WERI-Rb-1 (cell line): ENCODE data around the gene HLA-G.
"Not testable (repeated sequence)": the region's sequence is repeated elsewhere in the genome, so short reads cannot be mapped to it uniquely, and the experiment has no call there.

Experiments
- DNase-seq: peaks from one replicate; pipeline ENCODE4 v3.0.0-alpha.2; 2020
- H3K27ac ChIP-seq: fragments of 250-450 bp; sonication (Bioruptor Pico); 2 replicates; pipeline ENCODE4 v1.5.1; 2020; ENCODE audit warnings: mild to moderate bottlenecking, moderate library complexity
- H3K27me3 ChIP-seq: fragments of 250-450 bp; sonication (Bioruptor Pico); 2 replicates; pipeline ENCODE4 v1.5.1; 2021; ENCODE audit warnings: mild to moderate bottlenecking, low read depth, moderate library complexity; ENCODE audit not compliant: insufficient read depth, severe bottlenecking
- H3K36me3 ChIP-seq: fragments of 250-450 bp; sonication (Bioruptor Pico); 2 replicates; pipeline ENCODE4 v1.5.1; 2020; ENCODE audit warnings: mild to moderate bottlenecking, moderate library complexity
- H3K4me3 ChIP-seq: 2 replicates; pipeline ENCODE4 v1.5.1; 2011; ENCODE audit warnings: low read depth, mild to moderate bottlenecking, control low read depth, low read length
- H3K9me3 ChIP-seq: fragments of 250-450 bp; sonication (Bioruptor Pico); 2 replicates; pipeline ENCODE4 v1.5.1; 2021; ENCODE audit warnings: mild to moderate bottlenecking, moderate library complexity; ENCODE audit not compliant: severe bottlenecking
- TF ChIP-seq, protein P1 (sequence below): IDR thresholded peaks from 2 replicates; pipeline ENCODE4 v1.5.1; 2011; ENCODE audit warnings: low read depth, mild to moderate bottlenecking, control low read depth, inconsistent platforms, low read length

The HLA-G gene

DNA sequence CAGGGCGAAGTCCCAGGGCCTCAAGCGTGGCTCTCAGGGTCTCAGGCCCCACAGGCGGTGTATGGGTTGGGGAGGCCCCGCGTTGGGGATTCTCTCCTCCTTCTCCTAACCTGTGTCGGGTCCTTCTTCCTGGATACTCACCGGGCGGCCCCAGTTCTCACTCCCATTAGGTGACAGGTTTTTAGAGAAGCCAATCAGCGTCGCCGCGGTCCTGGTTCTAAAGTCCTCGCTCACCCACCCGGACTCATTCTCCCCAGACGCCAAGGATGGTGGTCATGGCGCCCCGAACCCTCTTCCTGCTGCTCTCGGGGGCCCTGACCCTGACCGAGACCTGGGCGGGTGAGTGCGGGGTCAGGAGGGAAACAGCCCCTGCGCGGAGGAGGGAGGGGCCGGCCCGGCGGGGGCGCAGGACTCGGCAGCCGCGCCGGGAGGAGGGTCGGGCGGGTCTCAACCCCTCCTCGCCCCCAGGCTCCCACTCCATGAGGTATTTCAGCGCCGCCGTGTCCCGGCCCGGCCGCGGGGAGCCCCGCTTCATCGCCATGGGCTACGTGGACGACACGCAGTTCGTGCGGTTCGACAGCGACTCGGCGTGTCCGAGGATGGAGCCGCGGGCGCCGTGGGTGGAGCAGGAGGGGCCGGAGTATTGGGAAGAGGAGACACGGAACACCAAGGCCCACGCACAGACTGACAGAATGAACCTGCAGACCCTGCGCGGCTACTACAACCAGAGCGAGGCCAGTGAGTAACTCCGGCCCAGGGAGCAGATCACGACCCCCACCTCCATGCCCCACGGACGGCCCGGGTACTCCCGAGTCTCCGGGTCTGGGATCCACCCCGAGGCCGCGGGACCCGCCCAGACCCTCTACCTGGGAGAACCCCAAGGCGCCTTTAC, at the start of gene HLA-G:
TSS of gene HLA-G (plus strand) at position 247 of the 892 bp plus-strand sequence. CDS start at position 267, 20 bp downstream.
- peaks cover 8% of the 10 kb centered on the region for H3K9me3 ChIP-seq
- no peak within 1 kb of the TSS for H3K4me3 ChIP-seq
- no peaks in the 10 kb centered on the region for H3K27me3 ChIP-seq
- H3K27ac ChIP-seq = no peak within 1 kb of the TSS
- H3K36me3 ChIP-seq = no peaks in the 10 kb centered on the region
- DNase-seq = no peak
- TF ChIP-seq, protein P1, sequence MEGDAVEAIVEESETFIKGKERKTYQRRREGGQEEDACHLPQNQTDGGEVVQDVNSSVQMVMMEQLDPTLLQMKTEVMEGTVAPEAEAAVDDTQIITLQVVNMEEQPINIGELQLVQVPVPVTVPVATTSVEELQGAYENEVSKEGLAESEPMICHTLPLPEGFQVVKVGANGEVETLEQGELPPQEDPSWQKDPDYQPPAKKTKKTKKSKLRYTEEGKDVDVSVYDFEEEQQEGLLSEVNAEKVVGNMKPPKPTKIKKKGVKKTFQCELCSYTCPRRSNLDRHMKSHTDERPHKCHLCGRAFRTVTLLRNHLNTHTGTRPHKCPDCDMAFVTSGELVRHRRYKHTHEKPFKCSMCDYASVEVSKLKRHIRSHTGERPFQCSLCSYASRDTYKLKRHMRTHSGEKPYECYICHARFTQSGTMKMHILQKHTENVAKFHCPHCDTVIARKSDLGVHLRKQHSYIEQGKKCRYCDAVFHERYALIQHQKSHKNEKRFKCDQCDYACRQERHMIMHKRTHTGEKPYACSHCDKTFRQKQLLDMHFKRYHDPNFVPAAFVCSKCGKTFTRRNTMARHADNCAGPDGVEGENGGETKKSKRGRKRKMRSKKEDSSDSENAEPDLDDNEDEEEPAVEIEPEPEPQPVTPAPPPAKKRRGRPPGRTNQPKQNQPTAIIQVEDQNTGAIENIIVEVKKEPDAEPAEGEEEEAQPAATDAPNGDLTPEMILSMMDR = no peak

DNA sequence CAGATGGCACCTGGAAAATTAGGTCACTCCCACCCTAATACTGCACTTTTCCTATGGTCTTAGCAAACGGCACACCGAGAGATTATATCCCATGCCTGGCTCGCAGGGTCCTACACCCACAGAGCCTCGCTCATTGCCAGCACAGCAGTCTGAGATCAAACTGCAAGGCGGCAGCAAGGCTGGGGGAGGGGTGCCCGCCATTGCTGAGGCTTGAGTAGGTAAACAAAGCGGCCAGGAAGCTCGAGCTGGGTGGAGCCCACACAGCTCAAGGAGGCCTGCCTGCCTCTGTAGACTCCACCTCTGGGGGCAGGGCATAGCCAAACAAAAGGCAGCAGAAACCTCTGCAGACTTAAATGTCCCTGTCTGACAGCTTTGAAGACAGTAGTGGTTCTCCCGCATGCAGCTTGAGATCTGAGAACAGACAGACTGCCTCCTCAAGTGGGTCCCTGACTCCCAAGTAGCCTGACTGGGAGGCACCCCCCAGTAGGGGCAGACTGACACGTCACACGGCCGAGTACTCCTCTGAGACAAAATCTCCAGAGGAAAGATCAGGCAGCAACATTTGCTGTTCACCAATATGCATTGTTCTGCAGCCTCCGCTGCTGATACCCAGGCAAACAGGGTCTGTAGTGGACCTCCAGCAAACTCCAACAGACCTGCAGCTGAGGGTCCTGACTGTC, 47.5 kb upstream of the HLA-G start:
- DNase-seq = peak; percentile 76
- H3K4me3 ChIP-seq, H3K27me3 ChIP-seq, H3K36me3 ChIP-seq: not testable (repeated sequence)
- peaks cover 45% of the 10 kb centered on the region for H3K9me3 ChIP-seq
- peak overlapping the region; percentile 59 for H3K27ac ChIP-seq

DNA sequence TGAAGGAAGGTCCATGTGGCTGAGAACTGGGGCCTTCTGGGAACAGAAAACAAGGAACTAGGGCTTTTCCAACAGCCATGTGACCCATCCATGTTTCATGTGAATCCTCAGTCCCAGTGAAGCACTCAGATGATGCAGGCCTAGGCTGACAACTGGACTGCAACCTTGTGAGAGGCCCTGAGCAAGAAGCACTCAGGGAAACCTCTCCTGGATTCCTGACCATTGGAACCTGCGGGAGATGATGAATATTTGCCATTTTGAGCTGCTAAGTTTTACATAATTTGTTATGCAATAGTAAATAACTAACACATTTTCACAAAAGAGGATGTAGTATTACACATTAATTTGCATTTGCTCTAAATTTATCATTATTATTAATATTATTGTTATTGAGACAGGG, 38.4 kb upstream of the HLA-G start:
- TF ChIP-seq, protein P1 = no peak
- peaks cover 7% of the 10 kb centered on the region for H3K9me3 ChIP-seq
- no peak for DNase-seq
- no peaks in the 10 kb centered on the region for H3K36me3 ChIP-seq
- H3K27me3 ChIP-seq = no peaks in the 10 kb centered on the region
- H3K27ac ChIP-seq = no peak overlapping the region
- H3K4me3 ChIP-seq = no peak overlapping the region

DNA sequence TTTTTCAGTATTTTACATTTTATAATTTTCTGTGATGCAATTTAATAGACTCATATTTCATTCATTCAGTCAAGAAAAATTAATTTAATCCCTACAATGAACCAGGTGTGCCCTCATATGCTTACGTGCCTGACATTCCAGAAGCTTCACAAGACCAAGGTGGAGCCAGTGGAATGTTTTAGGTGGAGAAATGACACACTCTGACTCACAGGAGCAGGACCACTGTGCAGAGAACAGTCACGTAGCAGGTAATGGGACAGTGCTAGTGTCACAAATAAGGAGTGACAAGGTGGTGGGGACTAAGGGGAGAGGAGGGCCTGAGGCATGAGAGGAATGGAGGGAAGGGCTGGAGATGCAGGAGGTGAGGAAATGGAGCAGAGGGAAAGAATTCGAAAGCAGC, 37.0 kb upstream of the HLA-G start:
- Histone ChIP-seq H3K4me3 (no peak overlapping the region), H3K9me3 (no peaks in the 10 kb centered on the region), H3K27ac (no peak overlapping the region), H3K27me3 (no peaks in the 10 kb centered on the region), H3K36me3 (no peaks in the 10 kb centered on the region)
- no peak for DNase-seq
- TF ChIP-seq, protein P1 = no peak

GRCh38 chr6:29791162-29791561, 36.5 kb upstream of the HLA-G start:
- no peak overlapping the region for H3K4me3 ChIP-seq
- DNase-seq = no peak
- no peak overlapping the region for H3K27ac ChIP-seq
- no peaks in the 10 kb centered on the region for H3K27me3 ChIP-seq
- H3K9me3 ChIP-seq = no peaks in the 10 kb centered on the region
- H3K36me3 ChIP-seq = no peaks in the 10 kb centered on the region
- TF ChIP-seq, protein P1 = no peak

DNA sequence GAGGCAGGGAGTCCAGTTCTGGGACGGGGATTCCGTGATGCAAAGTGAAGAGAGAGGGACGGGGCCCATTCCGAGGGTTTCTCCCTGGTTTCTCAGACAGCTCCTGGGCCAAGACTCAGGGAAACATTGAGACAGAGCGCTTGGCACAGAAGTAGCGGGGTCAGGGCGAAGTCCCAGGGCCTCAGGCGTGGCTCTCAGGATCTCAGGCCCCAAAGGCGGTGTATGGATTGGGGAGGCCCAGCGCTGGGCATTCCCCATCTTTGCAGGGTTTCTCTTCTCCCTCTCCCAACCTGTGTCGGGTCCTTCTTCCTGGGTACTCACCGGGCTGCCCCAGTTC, 35.9 kb upstream of the HLA-G start:
- Histone ChIP-seq H3K27ac (no peak overlapping the region), H3K9me3 (no peaks in the 10 kb centered on the region), H3K36me3 (no peaks in the 10 kb centered on the region), H3K27me3 (no peaks in the 10 kb centered on the region), H3K4me3 (no peak overlapping the region)
- no peak for DNase-seq
- TF ChIP-seq, protein P1 = no peak
